GM23338 (cell line): Measurements from ENCODE around the gene TM9SF2. TPM values are rescaled to one million over a fixed set of nuclear protein-coding genes. Genes with fewer than 3 reads are reported as not detected.

Source experiments
- ATAC-seq: fragments of 200-7000 bp; cut with Tn5 transposase; 3 replicates; pipeline ENCODE4 v1.9.1; 2020
- DNase-seq: peaks from one replicate; pipeline ENCODE4 v3.0.0-alpha.2; 2015; ENCODE audit warnings: low spot score
- H2AFZ ChIP-seq: fragments of 200-600 bp; sonication (generic); 2 replicates; pipeline ENCODE4 v1.8.0; 2016; ENCODE audit warnings: antibody characterized with exemption, mild to moderate bottlenecking, moderate library complexity
- H3F3A ChIP-seq: fragments of 200-600 bp; sonication (generic); replicated peaks from 2 replicates; pipeline ENCODE4 v1.8.0; 2017; ENCODE audit warnings: antibody characterized with exemption, mixed run types, low read depth
- H3K27ac ChIP-seq: fragments of 200-600 bp; sonication (generic); 2 replicates; pipeline ENCODE4 v1.6.1; 2016; ENCODE audit warnings: low read depth
- H3K27me3 ChIP-seq: fragments of 200-600 bp; sonication (generic); 2 replicates; pipeline ENCODE4 v1.8.0; 2016; ENCODE audit warnings: mild to moderate bottlenecking, mixed run types, moderate library complexity; ENCODE audit not compliant: insufficient read depth
- H3K36me3 ChIP-seq: fragments of 200-600 bp; sonication (generic); 2 replicates; pipeline ENCODE4 v1.8.0; 2016; ENCODE audit warnings: mild to moderate bottlenecking; ENCODE audit not compliant: insufficient read depth
- H3K4me1 ChIP-seq: fragments of 200-600 bp; sonication (generic); 2 replicates; pipeline ENCODE4 v1.8.0; 2016; ENCODE audit warnings: mild to moderate bottlenecking, moderate library complexity; ENCODE audit not compliant: insufficient read depth
- H3K4me2 ChIP-seq: fragments of 200-600 bp; sonication (generic); 2 replicates; pipeline ENCODE4 v1.7.1; 2017; ENCODE audit warnings: mixed run types
- H3K4me3 ChIP-seq: fragments of 200-600 bp; sonication (generic); 2 replicates; pipeline ENCODE4 v1.6.1; 2016; ENCODE audit warnings: mixed run types
- H3K79me2 ChIP-seq: fragments of 200-600 bp; sonication (generic); replicated peaks from 2 replicates; pipeline ENCODE4 v1.8.0; 2017; ENCODE audit warnings: mild to moderate bottlenecking; ENCODE audit not compliant: insufficient read depth
- H3K9me2 ChIP-seq: fragments of 200-600 bp; sonication (generic); 2 replicates; pipeline ENCODE4 v1.8.0; 2017; ENCODE audit not compliant: insufficient read depth
- H4K20me1 ChIP-seq: fragments of 200-600 bp; sonication (generic); replicated peaks from 2 replicates; pipeline ENCODE4 v1.8.0; 2017; ENCODE audit warnings: mild to moderate bottlenecking; ENCODE audit not compliant: insufficient read depth
- H3K27ac Mint-ChIP-seq: 2 replicates; pipeline ENCODE4 v1.8.0; 2020; ENCODE audit warnings: inconsistent platforms, mild to moderate bottlenecking, moderate library complexity, mixed read lengths
- H3K27me3 Mint-ChIP-seq: 3 replicates; pipeline ENCODE4 v1.8.0; 2022; ENCODE audit warnings: low read depth, mild to moderate bottlenecking, moderate library complexity, mixed read lengths, inconsistent platforms; ENCODE audit not compliant: insufficient read depth, poor library complexity
- H3K36me3 Mint-ChIP-seq: 3 replicates; pipeline ENCODE4 v1.8.0; 2021; ENCODE audit warnings: low read depth, mild to moderate bottlenecking, inconsistent platforms, moderate library complexity, mixed read lengths
- H3K4me1 Mint-ChIP-seq: 3 replicates; pipeline ENCODE4 v1.8.0; 2020; ENCODE audit warnings: mild to moderate bottlenecking, inconsistent platforms, mixed read lengths
- H3K4me3 Mint-ChIP-seq: 3 replicates; pipeline ENCODE4 v1.8.0; 2021; ENCODE audit warnings: moderate library complexity, mild to moderate bottlenecking, inconsistent platforms, mixed read lengths
- H3K9me3 Mint-ChIP-seq: 3 replicates; pipeline ENCODE4 v1.8.0; 2020; ENCODE audit warnings: moderate library complexity, mild to moderate bottlenecking, inconsistent platforms, mixed read lengths
- CREB1 ChIP-seq: fragments of 250-450 bp; sonication (Bioruptor Pico); IDR thresholded peaks from 2 replicates; pipeline ENCODE4 v1.5.0; 2020; ENCODE audit warnings: low read depth, mild to moderate bottlenecking, moderate library complexity
- EZH2 ChIP-seq: fragments of 200-600 bp; sonication (generic); IDR thresholded peaks from one replicate; pipeline ENCODE4 v1.8.0; 2017; ENCODE audit warnings: antibody characterized with exemption, mild to moderate bottlenecking, low read depth; ENCODE audit not compliant: unreplicated experiment
- EZH2phosphoT487 ChIP-seq: fragments of 200-600 bp; sonication (generic); IDR thresholded peaks from one replicate; pipeline ENCODE4 v1.8.1; 2018; ENCODE audit warnings: antibody characterized with exemption; ENCODE audit not compliant: unreplicated experiment
- JUNB ChIP-seq: IDR thresholded peaks from one replicate; pipeline ENCODE4 v1.6.1; 2016; ENCODE audit warnings: antibody characterized with exemption; ENCODE audit not compliant: unreplicated experiment
- NANOG ChIP-seq: IDR thresholded peaks from 2 replicates; pipeline ENCODE4 v1.6.1; 2016; ENCODE audit warnings: antibody characterized with exemption, borderline replicate concordance
- POLR2AphosphoS5 ChIP-seq: IDR thresholded peaks from 2 replicates; pipeline ENCODE4 v1.6.1; 2016; ENCODE audit warnings: antibody characterized with exemption, low read depth
- REST ChIP-seq: IDR thresholded peaks from one replicate; pipeline ENCODE4 v1.6.1; 2018; ENCODE audit warnings: antibody characterized with exemption; ENCODE audit not compliant: unreplicated experiment
- STAT1 ChIP-seq: IDR thresholded peaks from one replicate; pipeline ENCODE4 v1.6.1; 2016; ENCODE audit warnings: antibody characterized with exemption; ENCODE audit not compliant: unreplicated experiment
- ZNF114 ChIP-seq: fragments of 250-450 bp; sonication (Bioruptor Pico); IDR thresholded peaks from 2 replicates; pipeline ENCODE4 v1.5.0; 2020; ENCODE audit warnings: mild to moderate bottlenecking, moderate library complexity
- ZNF331 ChIP-seq: fragments of 250-450 bp; sonication (Bioruptor Pico); IDR thresholded peaks from 2 replicates; pipeline ENCODE4 v1.5.0; 2020; ENCODE audit warnings: low read depth, mild to moderate bottlenecking, moderate library complexity
- polyA plus RNA-seq: library from polyadenylated mRNA; unstranded; fragments of >200 nt; fragmentation: Nextera tagmentation; extraction: Ambion mirVana; gene quantifications from 2 replicates; pipeline ENCODE4 v1.2.1, GENCODE V29; 2016
- total RNA-seq: library from RNA; depleted of rRNA; stranded (reverse); fragments of >200 nt; shearing (Covaris generic); gene quantifications from 2 replicates; pipeline ENCODE4 v1.2.3, GENCODE V29; 2014
- TF ChIP-seq, protein P1 (sequence below): IDR thresholded peaks from 2 replicates; pipeline ENCODE4 v1.6.1; 2016; ENCODE audit warnings: antibody characterized with exemption
- TF ChIP-seq, protein P2 (sequence below): fragments of 250-450 bp; sonication (Bioruptor Pico); IDR thresholded peaks from 2 replicates; pipeline ENCODE4 v1.5.0; 2020; ENCODE audit warnings: mild to moderate bottlenecking, moderate library complexity
- TF ChIP-seq, protein P3 (sequence below), 2 experiments: fragments of 200-600 bp in 1 of 2; sonication (generic) in 1 of 2; conservative IDR thresholded peaks; 2 replicates each; pipeline versions ENCODE4 v1.5.1 to v1.6.1; 2016 to 2017; ENCODE audit warnings: antibody characterized with exemption in 2 of 2, low read depth in 2 of 2, mild to moderate bottlenecking in 2 of 2, moderate library complexity in 1 of 2

Gene TM9SF2
- total and polyA plus RNA-seq, 2 experiments from 2014 or later = 50.5 to 115 TPM

DNA sequence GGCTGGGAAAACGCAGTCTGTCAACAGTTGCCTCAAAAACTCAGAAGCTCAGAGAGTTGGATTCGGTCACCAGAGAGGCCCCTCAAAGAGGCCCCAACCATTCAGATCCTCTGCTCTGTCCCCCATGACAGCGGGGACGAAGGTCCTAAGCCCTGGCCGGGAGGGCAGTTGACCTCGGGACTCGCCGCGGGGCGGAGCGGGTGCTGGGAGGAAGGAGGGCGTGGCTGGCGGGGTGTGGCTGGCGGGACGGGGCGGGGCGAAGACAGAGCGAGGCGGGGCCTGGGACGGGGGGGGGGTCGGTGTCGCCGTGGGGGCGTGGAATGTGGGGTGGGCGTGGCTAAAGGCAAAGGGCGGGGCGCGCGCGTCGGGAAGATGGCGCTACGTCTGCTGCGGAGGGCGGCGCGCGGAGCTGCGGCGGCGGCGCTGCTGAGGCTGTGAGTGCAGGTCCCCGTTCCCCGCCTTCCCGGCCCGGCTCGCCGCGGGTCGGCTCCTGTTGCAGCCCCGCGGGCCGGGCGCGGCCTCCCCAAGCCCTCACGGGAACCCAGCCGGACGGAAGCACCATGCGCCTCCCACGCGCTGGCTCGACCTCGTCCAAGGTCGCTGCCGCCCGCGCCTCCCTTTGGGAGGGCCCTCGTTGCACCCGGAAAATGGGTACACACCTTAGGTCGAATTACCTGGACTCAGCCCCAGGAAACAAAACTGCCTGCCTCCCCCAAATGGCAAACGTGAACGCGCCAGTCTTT is 105.2 kb downstream of the TM9SF2 start, which contains the start of gene CLYBL:
TSS of gene CLYBL (plus strand) at position 367 of the 743 bp plus-strand sequence.
- Histone ChIP-seq H3K4me3 (peak within 1 kb of the TSS; percentile 69), H3K36me3 (no peaks in the 10 kb centered on the region), H2AFZ (peak within 1 kb of the TSS; percentile 99), H3K27me3 (no peaks in the 10 kb centered on the region), H3K4me2 (peak within 1 kb of the TSS; percentile 90), H3K9me2 (no peaks in the 10 kb centered on the region), H3K4me1 (peaks cover 10% of the 10 kb centered on the region), H4K20me1 (no peaks in the 10 kb centered on the region), H3K27ac (peak within 1 kb of the TSS; percentile 91), H3K79me2 (peaks cover 2% of the 10 kb centered on the region; the same call in 1 of the 2 replicates), H3F3A (peaks cover 10% of the 10 kb centered on the region)
- ATAC-seq = peak; percentile 93
- Mint-ChIP-seq H3K27ac (peak within 1 kb of the TSS; percentile 79), H3K27me3 (no peaks in the 10 kb centered on the region), H3K9me3 (no peaks in the 10 kb centered on the region; the same call in 2 of the 3 replicates), H3K4me1 (peaks cover 15% of the 10 kb centered on the region), H3K36me3 (peaks cover 13% of the 10 kb centered on the region; the same call in 2 of the 3 replicates), H3K4me3 (peak within 1 kb of the TSS; percentile 76)
- TF ChIP-seq ZNF114 (CRISPR knock-in tag) (peak; percentile 20; the same call in 1 of the 2 replicates), EZH2 (no peak), REST (no peak), CREB1 (CRISPR knock-in tag) (peak; percentile 70), NANOG (no peak), EZH2phosphoT487 (no peak), ZNF331 (CRISPR knock-in tag) (no peak), JUNB (no peak), POLR2AphosphoS5 (peak; percentile 66), STAT1 (no peak)
- TF ChIP-seq, protein P1, sequence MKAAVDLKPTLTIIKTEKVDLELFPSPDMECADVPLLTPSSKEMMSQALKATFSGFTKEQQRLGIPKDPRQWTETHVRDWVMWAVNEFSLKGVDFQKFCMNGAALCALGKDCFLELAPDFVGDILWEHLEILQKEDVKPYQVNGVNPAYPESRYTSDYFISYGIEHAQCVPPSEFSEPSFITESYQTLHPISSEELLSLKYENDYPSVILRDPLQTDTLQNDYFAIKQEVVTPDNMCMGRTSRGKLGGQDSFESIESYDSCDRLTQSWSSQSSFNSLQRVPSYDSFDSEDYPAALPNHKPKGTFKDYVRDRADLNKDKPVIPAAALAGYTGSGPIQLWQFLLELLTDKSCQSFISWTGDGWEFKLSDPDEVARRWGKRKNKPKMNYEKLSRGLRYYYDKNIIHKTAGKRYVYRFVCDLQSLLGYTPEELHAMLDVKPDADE = no peak
- TF ChIP-seq, protein P2, sequence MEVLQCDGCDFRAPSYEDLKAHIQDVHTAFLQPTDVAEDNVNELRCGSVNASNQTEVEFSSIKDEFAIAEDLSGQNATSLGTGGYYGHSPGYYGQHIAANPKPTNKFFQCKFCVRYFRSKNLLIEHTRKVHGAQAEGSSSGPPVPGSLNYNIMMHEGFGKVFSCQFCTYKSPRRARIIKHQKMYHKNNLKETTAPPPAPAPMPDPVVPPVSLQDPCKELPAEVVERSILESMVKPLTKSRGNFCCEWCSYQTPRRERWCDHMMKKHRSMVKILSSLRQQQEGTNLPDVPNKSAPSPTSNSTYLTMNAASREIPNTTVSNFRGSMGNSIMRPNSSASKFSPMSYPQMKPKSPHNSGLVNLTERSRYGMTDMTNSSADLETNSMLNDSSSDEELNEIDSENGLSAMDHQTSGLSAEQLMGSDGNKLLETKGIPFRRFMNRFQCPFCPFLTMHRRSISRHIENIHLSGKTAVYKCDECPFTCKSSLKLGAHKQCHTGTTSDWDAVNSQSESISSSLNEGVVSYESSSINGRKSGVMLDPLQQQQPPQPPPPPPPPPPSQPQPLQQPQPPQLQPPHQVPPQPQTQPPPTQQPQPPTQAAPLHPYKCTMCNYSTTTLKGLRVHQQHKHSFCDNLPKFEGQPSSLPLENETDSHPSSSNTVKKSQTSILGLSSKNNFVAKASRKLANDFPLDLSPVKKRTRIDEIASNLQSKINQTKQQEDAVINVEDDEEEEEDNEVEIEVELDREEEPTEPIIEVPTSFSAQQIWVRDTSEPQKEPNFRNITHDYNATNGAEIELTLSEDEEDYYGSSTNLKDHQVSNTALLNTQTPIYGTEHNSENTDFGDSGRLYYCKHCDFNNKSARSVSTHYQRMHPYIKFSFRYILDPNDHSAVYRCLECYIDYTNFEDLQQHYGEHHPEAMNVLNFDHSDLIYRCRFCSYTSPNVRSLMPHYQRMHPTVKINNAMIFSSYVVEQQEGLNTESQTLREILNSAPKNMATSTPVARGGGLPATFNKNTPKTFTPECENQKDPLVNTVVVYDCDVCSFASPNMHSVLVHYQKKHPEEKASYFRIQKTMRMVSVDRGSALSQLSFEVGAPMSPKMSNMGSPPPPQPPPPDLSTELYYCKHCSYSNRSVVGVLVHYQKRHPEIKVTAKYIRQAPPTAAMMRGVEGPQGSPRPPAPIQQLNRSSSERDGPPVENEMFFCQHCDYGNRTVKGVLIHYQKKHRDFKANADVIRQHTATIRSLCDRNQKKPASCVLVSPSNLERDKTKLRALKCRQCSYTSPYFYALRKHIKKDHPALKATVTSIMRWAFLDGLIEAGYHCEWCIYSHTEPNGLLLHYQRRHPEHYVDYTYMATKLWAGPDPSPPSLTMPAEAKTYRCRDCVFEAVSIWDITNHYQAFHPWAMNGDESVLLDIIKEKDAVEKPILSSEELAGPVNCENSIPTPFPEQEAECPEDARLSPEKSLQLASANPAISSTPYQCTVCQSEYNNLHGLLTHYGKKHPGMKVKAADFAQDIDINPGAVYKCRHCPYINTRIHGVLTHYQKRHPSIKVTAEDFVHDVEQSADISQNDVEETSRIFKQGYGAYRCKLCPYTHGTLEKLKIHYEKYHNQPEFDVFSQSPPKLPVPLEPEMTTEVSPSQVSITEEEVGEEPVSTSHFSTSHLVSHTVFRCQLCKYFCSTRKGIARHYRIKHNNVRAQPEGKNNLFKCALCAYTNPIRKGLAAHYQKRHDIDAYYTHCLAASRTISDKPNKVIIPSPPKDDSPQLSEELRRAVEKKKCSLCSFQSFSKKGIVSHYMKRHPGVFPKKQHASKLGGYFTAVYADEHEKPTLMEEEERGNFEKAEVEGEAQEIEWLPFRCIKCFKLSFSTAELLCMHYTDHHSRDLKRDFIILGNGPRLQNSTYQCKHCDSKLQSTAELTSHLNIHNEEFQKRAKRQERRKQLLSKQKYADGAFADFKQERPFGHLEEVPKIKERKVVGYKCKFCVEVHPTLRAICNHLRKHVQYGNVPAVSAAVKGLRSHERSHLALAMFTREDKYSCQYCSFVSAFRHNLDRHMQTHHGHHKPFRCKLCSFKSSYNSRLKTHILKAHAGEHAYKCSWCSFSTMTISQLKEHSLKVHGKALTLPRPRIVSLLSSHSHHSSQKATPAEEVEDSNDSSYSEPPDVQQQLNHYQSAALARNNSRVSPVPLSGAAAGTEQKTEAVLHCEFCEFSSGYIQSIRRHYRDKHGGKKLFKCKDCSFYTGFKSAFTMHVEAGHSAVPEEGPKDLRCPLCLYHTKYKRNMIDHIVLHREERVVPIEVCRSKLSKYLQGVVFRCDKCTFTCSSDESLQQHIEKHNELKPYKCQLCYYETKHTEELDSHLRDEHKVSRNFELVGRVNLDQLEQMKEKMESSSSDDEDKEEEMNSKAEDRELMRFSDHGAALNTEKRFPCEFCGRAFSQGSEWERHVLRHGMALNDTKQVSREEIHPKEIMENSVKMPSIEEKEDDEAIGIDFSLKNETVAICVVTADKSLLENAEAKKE (CRISPR knock-in tag) = no peak
- TF ChIP-seq, protein P3, sequence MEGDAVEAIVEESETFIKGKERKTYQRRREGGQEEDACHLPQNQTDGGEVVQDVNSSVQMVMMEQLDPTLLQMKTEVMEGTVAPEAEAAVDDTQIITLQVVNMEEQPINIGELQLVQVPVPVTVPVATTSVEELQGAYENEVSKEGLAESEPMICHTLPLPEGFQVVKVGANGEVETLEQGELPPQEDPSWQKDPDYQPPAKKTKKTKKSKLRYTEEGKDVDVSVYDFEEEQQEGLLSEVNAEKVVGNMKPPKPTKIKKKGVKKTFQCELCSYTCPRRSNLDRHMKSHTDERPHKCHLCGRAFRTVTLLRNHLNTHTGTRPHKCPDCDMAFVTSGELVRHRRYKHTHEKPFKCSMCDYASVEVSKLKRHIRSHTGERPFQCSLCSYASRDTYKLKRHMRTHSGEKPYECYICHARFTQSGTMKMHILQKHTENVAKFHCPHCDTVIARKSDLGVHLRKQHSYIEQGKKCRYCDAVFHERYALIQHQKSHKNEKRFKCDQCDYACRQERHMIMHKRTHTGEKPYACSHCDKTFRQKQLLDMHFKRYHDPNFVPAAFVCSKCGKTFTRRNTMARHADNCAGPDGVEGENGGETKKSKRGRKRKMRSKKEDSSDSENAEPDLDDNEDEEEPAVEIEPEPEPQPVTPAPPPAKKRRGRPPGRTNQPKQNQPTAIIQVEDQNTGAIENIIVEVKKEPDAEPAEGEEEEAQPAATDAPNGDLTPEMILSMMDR (conservative IDR thresholded peaks at IDR 0.05; ENCODE audit: low read depth in 2 of 2) = no peak; a peak in 1 of 4 replicates
- peak; percentile 87 for DNase-seq
